IPS-20b (cell line): ENCODE data around the gene RPS6KA5.

Experiments
- H3K27ac ChIP-seq: one replicate; pipeline ENCODE4 v1.5.1; 2013; ENCODE audit warnings: low read length
- H3K27me3 ChIP-seq: 2 replicates; pipeline ENCODE4 v1.6.1; 2013; ENCODE audit warnings: mild to moderate bottlenecking, low read length, inconsistent platforms; ENCODE audit not compliant: insufficient read depth
- H3K36me3 ChIP-seq: 2 replicates; pipeline ENCODE4 v1.6.1; 2013; ENCODE audit warnings: low read depth, mild to moderate bottlenecking, inconsistent platforms, low read length, moderate library complexity; ENCODE audit not compliant: insufficient read depth
- H3K4me1 ChIP-seq: 2 replicates; pipeline ENCODE4 v1.6.1; 2013; ENCODE audit warnings: mild to moderate bottlenecking, control low read depth, inconsistent platforms, low read length, moderate library complexity; ENCODE audit not compliant: insufficient read depth
- H3K4me3 ChIP-seq: 2 replicates; pipeline ENCODE4 v1.5.1; 2013; ENCODE audit warnings: mild to moderate bottlenecking, low read length, inconsistent platforms
- H3K9ac ChIP-seq: 2 replicates; pipeline ENCODE4 v1.6.1; 2013; ENCODE audit warnings: low read depth, mild to moderate bottlenecking, inconsistent platforms, low read length, moderate library complexity
- H3K9me3 ChIP-seq: 2 replicates; pipeline ENCODE4 v1.6.1; 2013; ENCODE audit warnings: mild to moderate bottlenecking, low read depth, low read length, inconsistent platforms; ENCODE audit not compliant: insufficient read depth

Gene RPS6KA5

GRCh38 chr14:90807060-90807459, 253.4 kb downstream of the RPS6KA5 start:
- no peaks in the 10 kb centered on the region; the same call in 1 of the 2 replicates for H3K4me1 ChIP-seq
- no peaks in the 10 kb centered on the region for H3K27me3 ChIP-seq
- H3K27ac ChIP-seq = no peak overlapping the region
- no peaks in the 10 kb centered on the region; the same call in 1 of the 2 replicates for H3K9me3 ChIP-seq
- no peaks in the 10 kb centered on the region for H3K36me3 ChIP-seq
- H3K4me3 ChIP-seq = no peak overlapping the region
- no peak overlapping the region for H3K9ac ChIP-seq

GRCh38 chr14:90805662-90806540, 254.5 kb downstream of the RPS6KA5 start:
- no peak overlapping the region for H3K27ac ChIP-seq
- H3K9me3 ChIP-seq = no peaks in the 10 kb centered on the region; the same call in 1 of the 2 replicates
- H3K9ac ChIP-seq = no peak overlapping the region
- no peaks in the 10 kb centered on the region; the same call in 1 of the 2 replicates for H3K4me1 ChIP-seq
- no peaks in the 10 kb centered on the region for H3K27me3 ChIP-seq
- H3K36me3 ChIP-seq = no peaks in the 10 kb centered on the region
- no peak overlapping the region for H3K4me3 ChIP-seq

GRCh38 chr14:90805084-90805391, 255.4 kb downstream of the RPS6KA5 start:
- Histone ChIP-seq H3K9me3 (no peaks in the 10 kb centered on the region; the same call in 1 of the 2 replicates), H3K27ac (no peak overlapping the region), H3K27me3 (no peaks in the 10 kb centered on the region), H3K4me1 (no peaks in the 10 kb centered on the region; the same call in 1 of the 2 replicates), H3K4me3 (no peak overlapping the region), H3K9ac (no peak overlapping the region), H3K36me3 (no peaks in the 10 kb centered on the region)

- H3K4me1 ChIP-seq = no peaks in the 10 kb centered on the region; the same call in 1 of the 2 replicates
- no peak overlapping the region for H3K4me3 ChIP-seq
- H3K27me3 ChIP-seq = no peaks in the 10 kb centered on the region
- no peak overlapping the region for H3K9ac ChIP-seq
- H3K27ac ChIP-seq = no peak overlapping the region
- no peaks in the 10 kb centered on the region; the same call in 1 of the 2 replicates for H3K9me3 ChIP-seq
- H3K36me3 ChIP-seq = no peaks in the 10 kb centered on the region
These were observed 256.0 kb downstream of the RPS6KA5 start for GRCh38 chr14:90804292-90805083.

GRCh38 chr14:90803249-90803648, 257.2 kb downstream of the RPS6KA5 start:
- no peak overlapping the region for H3K4me3 ChIP-seq
- no peaks in the 10 kb centered on the region; the same call in 1 of the 2 replicates for H3K4me1 ChIP-seq
- no peak overlapping the region for H3K9ac ChIP-seq

GRCh38 chr14:90799420-90799819, 261.0 kb downstream of the RPS6KA5 start:
- Histone ChIP-seq H3K9me3 (no peaks in the 10 kb centered on the region), H3K9ac (no peak overlapping the region), H3K36me3 (no peaks in the 10 kb centered on the region), H3K27ac (no peak overlapping the region), H3K4me1 (no peaks in the 10 kb centered on the region; the same call in 1 of the 2 replicates), H3K4me3 (no peak overlapping the region), H3K27me3 (no peaks in the 10 kb centered on the region)

More at GRCh38 chr14:90803249-90803648, 257.2 kb downstream of the RPS6KA5 start:
- Histone ChIP-seq H3K27ac (no peak overlapping the region), H3K9me3 (no peaks in the 10 kb centered on the region), H3K36me3 (no peaks in the 10 kb centered on the region), H3K27me3 (no peaks in the 10 kb centered on the region)

GRCh38 chr14:90797919-90798318, 262.5 kb downstream of the RPS6KA5 start:
- Histone ChIP-seq H3K27me3 (no peaks in the 10 kb centered on the region), H3K36me3 (no peaks in the 10 kb centered on the region), H3K4me3 (no peak overlapping the region), H3K9ac (no peak overlapping the region), H3K4me1 (no peaks in the 10 kb centered on the region), H3K9me3 (no peaks in the 10 kb centered on the region), H3K27ac (no peak overlapping the region)
